Keratinocyte (primary cell): ENCODE data around the gene MTX2. TPM values are rescaled to one million over a fixed set of nuclear protein-coding genes. Genes with fewer than 3 reads are reported as not detected.

Experiments used
- DNase-seq: peaks from one replicate; pipeline ENCODE4 v3.0.0-alpha.2; 2011; ENCODE audit warnings: low read depth, missing footprints, low spot score
- FAIRE-seq: peaks from 2 replicates; lab custom pipeline; 2011; peaks lifted over from hg19 to GRCh38; lab: Jason Lieb, UNC
- H2AFZ ChIP-seq: 2 replicates; pipeline ENCODE4 v1.6.0; 2012; ENCODE audit warnings: low read length, control low read depth, inconsistent platforms; ENCODE audit not compliant: control insufficient read depth
- H3K27ac ChIP-seq: 2 replicates; pipeline ENCODE4 v1.5.1; 2011; ENCODE audit warnings: low read length; ENCODE audit not compliant: control insufficient read depth, insufficient read depth
- H3K27me3 ChIP-seq: 3 replicates; pipeline ENCODE4 v1.6.0; 2011; ENCODE audit warnings: low read length; ENCODE audit not compliant: control insufficient read depth, insufficient read depth; ENCODE audit errors: extremely low read depth
- H3K36me3 ChIP-seq, 2 experiments: 2 replicates in 1 of 2; 3 replicates in 1 of 2; pipeline ENCODE4 v1.5.1; 2011; ENCODE audit warnings: low read length in 2 of 2, mild to moderate bottlenecking in 1 of 2; ENCODE audit not compliant: control insufficient read depth in 2 of 2, insufficient read depth in 2 of 2; ENCODE audit errors: extremely low read depth in 1 of 2
- H3K4me1 ChIP-seq: 3 replicates; pipeline ENCODE4 v1.5.1; 2011; ENCODE audit warnings: low read length; ENCODE audit not compliant: control insufficient read depth, insufficient read depth; ENCODE audit errors: extremely low read depth
- H3K4me2 ChIP-seq: 3 replicates; pipeline ENCODE4 v1.6.0; 2011; ENCODE audit warnings: low read depth, low read length; ENCODE audit not compliant: control insufficient read depth, insufficient read depth; ENCODE audit errors: extremely low read depth
- H3K4me3 ChIP-seq, 3 experiments: fragments of 200-600 bp in 1 of 3; sonication (generic) in 1 of 3; 2 replicates in 2 of 3; 3 replicates in 1 of 3; pipeline ENCODE4 v1.5.1; 2011 to 2016; ENCODE audit warnings: low read length in 3 of 3, mild to moderate bottlenecking in 3 of 3, control low read depth in 2 of 3, inconsistent platforms in 1 of 3, low read depth in 1 of 3, mixed read lengths in 1 of 3, mixed run types in 1 of 3, moderate library complexity in 1 of 3; ENCODE audit not compliant: control insufficient read depth in 2 of 3, insufficient read depth in 2 of 3; ENCODE audit errors: extremely low read depth in 1 of 3
- H3K79me2 ChIP-seq: 2 replicates; pipeline ENCODE4 v1.6.0; 2012; ENCODE audit warnings: low read length; ENCODE audit not compliant: control insufficient read depth, insufficient read depth
- H3K9ac ChIP-seq: 3 replicates; pipeline ENCODE4 v1.6.0; 2011; ENCODE audit warnings: low read length; ENCODE audit not compliant: control insufficient read depth, insufficient read depth; ENCODE audit errors: extremely low read depth
- H3K9me1 ChIP-seq: 3 replicates; pipeline ENCODE4 v1.6.0; 2011; ENCODE audit warnings: low read length; ENCODE audit not compliant: control insufficient read depth, insufficient read depth; ENCODE audit errors: extremely low read depth
- H3K9me3 ChIP-seq: 2 replicates; pipeline ENCODE4 v1.5.1; 2012; ENCODE audit warnings: low read depth, low read length; ENCODE audit not compliant: control insufficient read depth
- H4K20me1 ChIP-seq: 3 replicates; pipeline ENCODE4 v1.6.0; 2011; ENCODE audit warnings: low read length; ENCODE audit not compliant: control insufficient read depth, insufficient read depth; ENCODE audit errors: extremely low read depth
- CTCF ChIP-seq, 3 experiments: IDR thresholded peaks in 1 of 3; conservative IDR thresholded peaks in 1 of 3; optimal IDR thresholded peaks in 1 of 3; 2 replicates in 2 of 3; 3 replicates in 1 of 3; pipeline versions ENCODE3 to v1.5.1; 2011; ENCODE audit warnings: low read length in 3 of 3, mild to moderate bottlenecking in 3 of 3, moderate library complexity in 2 of 3, control low read depth in 1 of 3, inconsistent platforms in 1 of 3; ENCODE audit not compliant: insufficient read depth in 2 of 3; ENCODE audit errors: extremely low read depth in 1 of 3
- EZH2 ChIP-seq: IDR thresholded peaks from one replicate; pipeline ENCODE4 v1.6.1; 2012; ENCODE audit warnings: inconsistent platforms, mild to moderate bottlenecking, low read length, moderate library complexity
- dilution Hi-C: fragments of 300-500 bp; cut with MboI; formaldehyde crosslinking; loops from one replicate; pipeline ENCODE4 v1.7.0; 2020; ENCODE audit warnings: low sequenced_read_pairs; ENCODE audit not compliant: extremely low pct_ligation_motif_present
- polyA plus RNA-seq, 5 experiments: library from polyadenylated mRNA; depleted of rRNA in 3 of 5; stranded (reverse) in 3 of 5; stranded (forward) in 1 of 5; unstranded in 1 of 5; fragments of >200 nt; gene quantifications; 1 replicate in 1 of 5; 2 replicates in 3 of 5; 3 replicates in 1 of 5; pipeline versions ENCODE4 v1.2.1 to v1.2.3, GENCODE V29; 2011 to 2012; ENCODE audit warnings: missing spikeins in 2 of 5, low read depth in 1 of 5, low replicate concordance in 1 of 5

MTX2 gene
- polyA plus RNA-seq, 1 donor (not counting 4 experiments of a cell fraction or from before 2014, with no cell fraction given) = 60.3 TPM

GRCh38 chr2:176291335-176291734 is 22.1 kb downstream of the MTX2 start:
- no peaks in the 10 kb centered on the region for H3K36me3 ChIP-seq
- no peak overlapping the region for H3K4me3 ChIP-seq
- DNase-seq (no peak), FAIRE-seq (no peak)
- H3K9ac ChIP-seq = no peak overlapping the region
- no peaks in the 10 kb centered on the region for H3K4me1 ChIP-seq
- dilution Hi-C loops = no loop called here
- H3K4me2 ChIP-seq = no peak overlapping the region
- H4K20me1 ChIP-seq = no peaks in the 10 kb centered on the region
- no peak for TF ChIP-seq CTCF (optimal IDR thresholded peaks at IDR 0.05 in 1 of 3, IDR thresholded peaks at IDR 0.05 in 1 of 3, conservative IDR thresholded peaks at IDR 0.05 in 1 of 3; ENCODE audit: extremely low read depth in 1 of 3, insufficient read depth in 2 of 3, low read length in 3 of 3)
- TF ChIP-seq EZH2 = no peak
- H3K9me1 ChIP-seq = no peaks in the 10 kb centered on the region
- H2AFZ ChIP-seq = no peak overlapping the region
- no peaks in the 10 kb centered on the region for H3K9me3 ChIP-seq
- no peak overlapping the region for H3K27ac ChIP-seq
- no peaks in the 10 kb centered on the region for H3K27me3 ChIP-seq
- H3K79me2 ChIP-seq = peaks cover 32% of the 10 kb centered on the region

- Histone ChIP-seq H3K4me2 (no peak overlapping the region), H3K9me3 (no peaks in the 10 kb centered on the region), H3K9ac (no peak overlapping the region), H2AFZ (no peak overlapping the region), H3K79me2 (peaks cover 30% of the 10 kb centered on the region), H3K36me3 (no peaks in the 10 kb centered on the region), H4K20me1 (no peaks in the 10 kb centered on the region), H3K4me1 (no peaks in the 10 kb centered on the region), H3K4me3 (no peak overlapping the region), H3K27me3 (no peaks in the 10 kb centered on the region), H3K27ac (no peak overlapping the region), H3K9me1 (no peaks in the 10 kb centered on the region)
- TF ChIP-seq CTCF (optimal IDR thresholded peaks at IDR 0.05 in 1 of 3, IDR thresholded peaks at IDR 0.05 in 1 of 3, conservative IDR thresholded peaks at IDR 0.05 in 1 of 3; ENCODE audit: extremely low read depth in 1 of 3, insufficient read depth in 2 of 3, low read length in 3 of 3) = no peak
- TF ChIP-seq EZH2 = no peak
- no peak for FAIRE-seq
- no peak for DNase-seq
- dilution Hi-C loops = no loop called here
Measured at GRCh38 chr2:176291809-176292283, 22.6 kb downstream of the MTX2 start.
